GM10266 (cell line): ENCODE data around the gene ZW10.
"Not testable (repeated sequence)": the region's sequence is repeated elsewhere in the genome, so short reads cannot be mapped to it uniquely, and the experiment has no call there.

Experiments
- DNase-seq: peaks from one replicate; pipeline ENCODE4 v3.0.0; 2012; ENCODE audit errors: extremely low spot score
- TF ChIP-seq, protein P1 (sequence below): IDR thresholded peaks from 2 replicates; pipeline ENCODE4 v1.5.1; 2012; ENCODE audit warnings: mild to moderate bottlenecking, low read depth; ENCODE audit not compliant: control insufficient read depth, insufficient read depth; ENCODE audit errors: missing control alignments

Gene ZW10

DNA sequence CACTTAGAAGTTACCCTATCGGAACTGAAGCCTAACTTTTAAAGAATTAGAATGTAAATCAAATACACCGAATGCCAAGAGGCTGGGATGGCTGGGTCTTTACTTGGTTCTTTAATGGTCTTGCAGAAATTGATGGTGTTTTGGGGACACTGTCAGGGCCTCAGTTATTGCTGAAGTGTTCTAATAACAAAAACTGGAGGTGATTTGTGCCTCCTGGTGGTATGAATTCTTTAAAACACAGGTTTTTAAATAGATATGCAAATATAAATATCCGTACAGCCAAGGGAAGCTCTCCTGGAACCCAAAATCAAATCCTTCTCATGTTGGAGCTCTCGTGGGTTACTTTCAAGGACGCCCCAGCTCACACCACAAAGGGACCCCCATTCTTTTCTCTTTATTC, 48.1 kb downstream of the ZW10 start:
- TF ChIP-seq, protein P1, sequence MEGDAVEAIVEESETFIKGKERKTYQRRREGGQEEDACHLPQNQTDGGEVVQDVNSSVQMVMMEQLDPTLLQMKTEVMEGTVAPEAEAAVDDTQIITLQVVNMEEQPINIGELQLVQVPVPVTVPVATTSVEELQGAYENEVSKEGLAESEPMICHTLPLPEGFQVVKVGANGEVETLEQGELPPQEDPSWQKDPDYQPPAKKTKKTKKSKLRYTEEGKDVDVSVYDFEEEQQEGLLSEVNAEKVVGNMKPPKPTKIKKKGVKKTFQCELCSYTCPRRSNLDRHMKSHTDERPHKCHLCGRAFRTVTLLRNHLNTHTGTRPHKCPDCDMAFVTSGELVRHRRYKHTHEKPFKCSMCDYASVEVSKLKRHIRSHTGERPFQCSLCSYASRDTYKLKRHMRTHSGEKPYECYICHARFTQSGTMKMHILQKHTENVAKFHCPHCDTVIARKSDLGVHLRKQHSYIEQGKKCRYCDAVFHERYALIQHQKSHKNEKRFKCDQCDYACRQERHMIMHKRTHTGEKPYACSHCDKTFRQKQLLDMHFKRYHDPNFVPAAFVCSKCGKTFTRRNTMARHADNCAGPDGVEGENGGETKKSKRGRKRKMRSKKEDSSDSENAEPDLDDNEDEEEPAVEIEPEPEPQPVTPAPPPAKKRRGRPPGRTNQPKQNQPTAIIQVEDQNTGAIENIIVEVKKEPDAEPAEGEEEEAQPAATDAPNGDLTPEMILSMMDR: no peak
- no peak for DNase-seq

DNA sequence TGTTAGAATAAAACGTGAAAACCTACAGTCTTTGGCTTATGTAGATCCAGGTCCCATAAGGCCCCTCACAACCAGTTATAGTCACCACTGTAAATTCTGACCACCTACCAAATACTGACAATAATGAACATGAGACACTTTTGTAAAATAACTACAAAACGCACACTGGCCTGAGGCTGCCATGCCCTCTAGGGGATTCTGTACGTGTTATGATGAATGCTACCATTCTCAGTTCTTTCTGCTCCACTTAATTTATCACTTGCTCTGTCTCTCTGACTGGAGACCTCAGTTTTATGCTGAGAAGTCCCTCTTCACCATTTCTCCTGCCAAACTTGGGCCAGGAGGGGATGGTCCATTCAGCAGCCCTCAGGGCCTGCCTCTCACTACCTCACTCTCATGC, 48.7 kb downstream of the ZW10 start:
- TF ChIP-seq, protein P1: no peak
- no peak for DNase-seq

DNA sequence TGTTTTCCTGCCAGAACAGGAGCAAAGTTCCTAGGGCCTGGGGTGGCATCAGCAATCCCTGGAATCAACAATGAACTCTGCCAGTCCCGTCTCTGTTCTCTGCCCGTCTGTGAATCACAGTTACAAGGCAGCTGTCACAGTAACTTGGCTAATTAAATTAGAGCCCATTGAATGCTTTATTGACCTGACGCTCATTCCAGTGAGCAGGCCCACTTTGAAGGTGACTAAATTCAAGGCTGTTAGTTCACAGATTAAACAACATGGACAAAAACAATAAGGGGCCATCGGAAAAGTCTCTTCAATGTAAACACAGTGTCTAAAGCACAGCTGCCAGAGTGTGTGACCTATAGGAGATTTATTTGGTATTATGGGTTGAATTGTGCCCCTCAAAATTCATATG, 49.7 kb downstream of the ZW10 start:
- DNase-seq: no peak
- TF ChIP-seq, protein P1: no peak

DNA sequence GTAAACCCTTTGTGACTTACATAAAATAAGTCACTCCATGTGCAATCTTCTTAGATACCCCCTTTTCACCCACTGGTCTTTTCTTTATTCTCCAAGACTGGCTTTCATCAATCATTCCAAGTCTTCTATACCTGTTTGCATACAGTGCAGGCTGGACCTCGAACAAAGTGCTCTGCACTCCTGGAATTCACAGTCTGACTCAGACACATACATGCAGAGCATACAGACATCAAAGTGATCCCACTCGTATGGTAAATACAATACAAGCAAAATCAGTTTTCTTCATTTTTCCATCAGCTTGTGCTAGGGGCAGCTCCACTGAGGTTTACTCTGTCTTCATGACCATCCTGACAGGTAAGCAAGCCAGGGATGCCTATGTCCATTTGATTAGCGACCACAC, 50.6 kb downstream of the ZW10 start:
- TF ChIP-seq, protein P1: no peak
- no peak for DNase-seq

DNA sequence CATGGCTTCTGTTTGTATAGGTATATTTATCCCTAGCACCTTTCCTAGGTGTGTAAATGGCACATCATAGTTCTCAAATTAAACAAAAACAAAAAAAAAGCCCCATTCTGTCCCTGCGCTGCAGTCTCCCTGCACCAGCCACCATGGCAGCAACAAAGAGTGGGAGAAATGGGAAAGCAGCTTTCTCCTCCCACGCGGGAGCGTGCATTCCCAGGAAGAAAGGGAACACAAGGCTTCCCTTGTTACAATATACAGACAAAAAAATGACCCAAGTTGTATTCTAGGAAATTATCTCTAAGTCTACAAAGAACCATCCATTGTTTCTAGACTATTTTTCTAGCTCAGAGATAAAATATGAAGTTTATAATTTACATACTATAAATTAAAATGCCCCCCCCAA, 51.3 kb downstream of the ZW10 start:
- TF ChIP-seq, protein P1: no peak
- no peak for DNase-seq

DNA sequence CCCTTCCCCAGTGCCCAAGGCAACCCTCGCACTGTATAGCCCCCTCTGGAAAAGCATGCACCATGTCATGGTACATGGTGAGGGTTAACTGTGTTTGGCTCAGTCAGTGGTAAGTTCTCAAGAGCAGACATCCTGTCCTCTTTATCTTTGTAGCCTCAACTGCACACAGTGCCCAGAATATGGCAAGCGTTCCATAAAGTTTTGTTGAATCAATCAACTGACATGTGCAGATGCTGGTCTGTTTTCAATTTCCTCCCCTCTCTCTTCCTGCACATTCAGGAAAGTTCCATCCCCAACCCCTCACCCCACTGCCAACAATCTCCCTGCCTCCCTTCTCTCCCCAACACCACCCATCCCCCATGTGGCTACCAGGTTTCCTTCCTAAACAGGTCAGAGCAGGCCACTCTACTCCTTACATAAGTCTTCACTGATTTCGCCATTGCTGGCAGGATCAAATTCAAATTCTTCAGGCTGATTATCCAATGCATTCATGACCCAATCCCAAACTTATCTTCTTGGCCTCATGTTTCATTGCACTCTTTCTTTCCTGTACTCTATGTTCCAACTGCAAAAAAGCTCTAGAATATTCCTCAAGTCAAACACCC, 51.9 kb downstream of the ZW10 start:
- TF ChIP-seq, protein P1: no peak
- no peak for DNase-seq

DNA sequence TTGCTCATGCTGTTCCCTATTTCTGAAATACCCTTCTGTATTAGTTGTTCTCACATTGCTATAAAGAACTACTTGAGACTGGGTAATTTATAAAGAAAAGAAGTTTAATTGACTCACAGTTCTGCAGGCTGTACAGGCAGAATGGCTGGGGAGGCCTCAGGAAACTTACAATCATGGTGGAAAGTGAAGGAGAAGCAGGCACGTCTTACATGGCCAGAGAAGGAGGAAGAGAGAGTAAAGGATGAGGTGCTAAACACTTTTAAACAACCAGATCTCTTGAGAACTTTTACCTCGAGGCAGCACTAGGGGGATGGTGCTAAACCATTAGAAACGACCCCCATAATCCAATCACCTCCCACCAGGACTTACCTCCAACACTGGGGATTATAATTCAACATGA, 53.0 kb downstream of the ZW10 start:
- not testable (repeated sequence) for DNase-seq
